ENCODE results near the gene CD46. TPM values are rescaled to one million over a fixed set of nuclear protein-coding genes. Genes with fewer than 3 reads are reported as not detected.

Gene CD46
- total RNA-seq, 1 experiment from 2014 or later = 114 TPM

Other genes with a start within 250 kb of the CD46 start
- gene CR1L, start 106.9 kb upstream of the CD46 start, total RNA-seq (2014; rRNA removed; shearing (Covaris generic)) = 3.6 TPM in 1 of 2 replicates, not detected in the other
- gene CD34, start 159.1 kb downstream of the CD46 start, total RNA-seq (2014; rRNA removed; shearing (Covaris generic)) = 0.59 and 1.6 TPM in 2 replicates